Measurements from ENCODE around the gene POLR1B. TPM values are rescaled to one million over a fixed set of nuclear protein-coding genes. Genes with fewer than 3 reads are reported as not detected.
A peak's percentile ranks its signal among the peaks of the same experiment; 100 is the strongest.

POLR1B gene
- total and polyA plus RNA-seq, 2 of the 13 experiments (the other 11 are each of a cell fraction or from before 2014, with no cell fraction given): 18.3 to 46.0 TPM

DNA sequence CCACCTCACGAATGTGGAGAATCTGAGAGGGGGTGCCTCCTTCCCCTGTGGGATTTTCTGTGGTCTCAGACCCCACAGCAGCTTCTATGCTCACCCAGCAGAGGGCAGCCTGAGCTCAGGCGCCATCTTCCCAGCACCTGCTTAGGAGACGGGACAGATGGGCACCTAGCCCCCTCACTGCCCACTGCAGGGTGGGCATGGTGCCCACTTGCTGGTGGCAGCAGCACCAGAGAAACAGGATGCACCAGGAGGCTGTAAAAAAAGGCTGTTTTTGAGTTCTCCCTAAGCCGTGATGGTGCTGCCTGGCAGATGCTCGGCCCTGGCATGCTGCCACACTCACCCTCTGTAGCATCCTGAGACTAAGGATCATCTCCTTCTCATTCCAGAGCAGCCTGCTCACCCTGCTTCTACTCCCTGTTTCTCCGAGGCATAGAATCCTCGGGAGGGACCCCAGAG is 84.4 kb downstream of the POLR1B start (continued):
- TF ChIP-seq, protein P1, sequence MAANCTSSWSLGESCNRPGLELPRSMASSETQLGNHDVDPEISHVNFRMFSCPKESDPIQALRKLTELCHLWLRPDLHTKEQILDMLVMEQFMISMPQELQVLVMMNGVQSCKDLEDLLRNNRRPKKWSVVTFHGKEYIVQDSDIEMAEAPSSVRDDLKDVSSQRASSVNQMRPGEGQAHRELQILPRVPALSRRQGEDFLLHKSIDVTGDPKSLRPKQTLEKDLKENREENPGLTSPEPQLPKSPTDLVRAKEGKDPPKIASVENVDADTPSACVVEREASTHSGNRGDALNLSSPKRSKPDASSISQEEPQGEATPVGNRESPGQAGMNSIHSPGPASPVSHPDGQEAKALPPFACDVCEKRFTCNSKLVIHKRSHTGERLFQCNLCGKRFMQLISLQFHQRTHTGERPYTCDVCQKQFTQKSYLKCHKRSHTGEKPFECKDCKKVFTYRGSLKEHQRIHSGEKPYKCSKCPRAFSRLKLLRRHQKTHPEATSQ (CRISPR knock-in tag; IDR thresholded peaks at IDR 0.05; ENCODE audit: borderline replicate concordance): no peak
- TF ChIP-seq NFE2L1 (CRISPR knock-in tag; IDR thresholded peaks at IDR 0.05; ENCODE audit: borderline replicate concordance): no peak
- TF ChIP-seq, protein P2, sequence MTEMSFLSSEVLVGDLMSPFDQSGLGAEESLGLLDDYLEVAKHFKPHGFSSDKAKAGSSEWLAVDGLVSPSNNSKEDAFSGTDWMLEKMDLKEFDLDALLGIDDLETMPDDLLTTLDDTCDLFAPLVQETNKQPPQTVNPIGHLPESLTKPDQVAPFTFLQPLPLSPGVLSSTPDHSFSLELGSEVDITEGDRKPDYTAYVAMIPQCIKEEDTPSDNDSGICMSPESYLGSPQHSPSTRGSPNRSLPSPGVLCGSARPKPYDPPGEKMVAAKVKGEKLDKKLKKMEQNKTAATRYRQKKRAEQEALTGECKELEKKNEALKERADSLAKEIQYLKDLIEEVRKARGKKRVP (CRISPR knock-in tag; IDR thresholded peaks at IDR 0.05): no peak
- 0 out of 2 replicates have a peak, but pooled peaks have one; percentile 41 for TF ChIP-seq MEF2D (CRISPR knock-in tag; IDR thresholded peaks at IDR 0.05)
- 0 out of 2 replicates have a peak, but pooled peaks have one; percentile 31 for TF ChIP-seq ZMAT3 (CRISPR knock-in tag; conservative IDR thresholded peaks at IDR 0.05)
- TF ChIP-seq LCORL (IDR thresholded peaks at IDR 0.05): no peak
- TF ChIP-seq LCORL (CRISPR knock-in tag; IDR thresholded peaks at IDR 0.05): peak; percentile 78
- TF ChIP-seq RELA (CRISPR knock-in tag; IDR thresholded peaks at IDR 0.05): peak; percentile 31; the same call in 1 of the 2 replicates
- TF ChIP-seq TMF1 (CRISPR knock-in tag; IDR thresholded peaks at IDR 0.05; ENCODE audit: low read depth): no peak
- peak; percentile 27; the same call in 1 of the 2 replicates for TF ChIP-seq THAP11 (CRISPR knock-in tag; IDR thresholded peaks at IDR 0.05)
- TF ChIP-seq TBL1XR1 (IDR thresholded peaks at IDR 0.05; ENCODE audit: borderline replicate concordance, low read length, partially characterized antibody): peak; percentile 26
- no peak for TF ChIP-seq HMGA1 (CRISPR knock-in tag; conservative IDR thresholded peaks at IDR 0.05)
- TF ChIP-seq KMT2A (CRISPR knock-in tag; IDR thresholded peaks at IDR 0.05): no peak
- TF ChIP-seq EZH2 (conservative IDR thresholded peaks at IDR 0.05; ENCODE audit: low read depth, low read length): no peak
- no peak for TF ChIP-seq TGIF2 (CRISPR knock-in tag; IDR thresholded peaks at IDR 0.05)
- peak; percentile 31; the same call in 1 of the 2 replicates for TF ChIP-seq ZNF709 (CRISPR knock-in tag; IDR thresholded peaks at IDR 0.05)
- TF ChIP-seq ZMYM4 (CRISPR knock-in tag; IDR thresholded peaks at IDR 0.05): 0 out of 2 replicates have a peak, but pooled peaks have one; percentile 20
- no peak for TF ChIP-seq ZZZ3 (CRISPR knock-in tag; IDR thresholded peaks at IDR 0.05; ENCODE audit: borderline replicate concordance)
- TF ChIP-seq ARNT2 (CRISPR knock-in tag; IDR thresholded peaks at IDR 0.05; ENCODE audit: low read depth): peak; percentile 27; the same call in 1 of the 2 replicates
- TF ChIP-seq RAD21 (CRISPR knock-in tag; IDR thresholded peaks at IDR 0.05): peak; percentile 98
- TF ChIP-seq, protein P3, sequence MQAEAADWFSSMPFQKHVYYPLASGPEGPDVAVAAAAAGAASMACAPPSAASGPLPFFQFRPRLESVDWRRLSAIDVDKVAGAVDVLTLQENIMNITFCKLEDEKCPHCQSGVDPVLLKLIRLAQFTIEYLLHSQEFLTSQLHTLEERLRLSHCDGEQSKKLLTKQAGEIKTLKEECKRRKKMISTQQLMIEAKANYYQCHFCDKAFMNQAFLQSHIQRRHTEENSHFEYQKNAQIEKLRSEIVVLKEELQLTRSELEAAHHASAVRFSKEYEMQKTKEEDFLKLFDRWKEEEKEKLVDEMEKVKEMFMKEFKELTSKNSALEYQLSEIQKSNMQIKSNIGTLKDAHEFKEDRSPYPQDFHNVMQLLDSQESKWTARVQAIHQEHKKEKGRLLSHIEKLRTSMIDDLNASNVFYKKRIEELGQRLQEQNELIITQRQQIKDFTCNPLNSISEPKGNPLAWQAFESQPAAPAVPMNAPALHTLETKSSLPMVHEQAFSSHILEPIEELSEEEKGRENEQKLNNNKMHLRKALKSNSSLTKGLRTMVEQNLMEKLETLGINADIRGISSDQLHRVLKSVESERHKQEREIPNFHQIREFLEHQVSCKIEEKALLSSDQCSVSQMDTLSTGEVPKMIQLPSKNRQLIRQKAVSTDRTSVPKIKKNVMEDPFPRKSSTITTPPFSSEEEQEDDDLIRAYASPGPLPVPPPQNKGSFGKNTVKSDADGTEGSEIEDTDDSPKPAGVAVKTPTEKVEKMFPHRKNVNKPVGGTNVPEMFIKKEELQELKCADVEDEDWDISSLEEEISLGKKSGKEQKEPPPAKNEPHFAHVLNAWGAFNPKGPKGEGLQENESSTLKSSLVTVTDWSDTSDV (CRISPR knock-in tag; IDR thresholded peaks at IDR 0.05): no peak
- TF ChIP-seq, protein P4, sequence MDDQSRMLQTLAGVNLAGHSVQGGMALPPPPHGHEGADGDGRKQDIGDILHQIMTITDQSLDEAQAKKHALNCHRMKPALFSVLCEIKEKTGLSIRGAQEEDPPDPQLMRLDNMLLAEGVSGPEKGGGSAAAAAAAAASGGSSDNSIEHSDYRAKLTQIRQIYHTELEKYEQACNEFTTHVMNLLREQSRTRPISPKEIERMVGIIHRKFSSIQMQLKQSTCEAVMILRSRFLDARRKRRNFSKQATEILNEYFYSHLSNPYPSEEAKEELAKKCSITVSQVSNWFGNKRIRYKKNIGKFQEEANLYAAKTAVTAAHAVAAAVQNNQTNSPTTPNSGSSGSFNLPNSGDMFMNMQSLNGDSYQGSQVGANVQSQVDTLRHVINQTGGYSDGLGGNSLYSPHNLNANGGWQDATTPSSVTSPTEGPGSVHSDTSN (CRISPR knock-in tag; IDR thresholded peaks at IDR 0.05; ENCODE audit: borderline replicate concordance): no peak

Measured in HepG2 (cell line).